CD4-positive, alpha-beta T cell (primary cell): ENCODE results near the gene B3GLCT. TPM values are rescaled to one million over a fixed set of nuclear protein-coding genes. Genes with fewer than 3 reads are reported as not detected.

Experiments used
- ATAC-seq: fragments of 200-7000 bp; cut with Tn5 transposase; one replicate; pipeline ENCODE4 v1.10.0; 2022; ENCODE audit warnings: mild to moderate bottlenecking; ENCODE audit not compliant: poor library complexity
- CTCF ChIA-PET: fragments of 350-600 bp; sonication (Branson Sonifier 250); formaldehyde crosslinking; loops from one replicate; lab custom pipeline; 2021; ENCODE audit warnings: antibody characterized with exemption, inconsistent platforms; lab: Charles Lee
- POLR2A ChIA-PET: fragments of 350-600 bp; sonication (Branson Sonifier 250); formaldehyde crosslinking; loops from one replicate; lab custom pipeline; 2021; ENCODE audit warnings: antibody characterized with exemption, inconsistent platforms; lab: Charles Lee
- DNase-seq, 14 experiments: peaks; one replicate each; pipeline ENCODE4 v3.0.0-alpha.2; 2013 to 2020; ENCODE audit warnings: mixed read lengths in 2 of 14
- H3K27ac ChIP-seq, 2 donors: one replicate each; pipeline versions ENCODE4 v1.5.1 to v1.7.0; 2013; ENCODE audit warnings: low read length in 2 of 2, low read depth in 1 of 2, mild to moderate bottlenecking in 1 of 2
- H3K27me3 ChIP-seq, 2 experiments: 1 replicate in 1 of 2; 2 replicates in 1 of 2; pipeline versions ENCODE4 v1.6.1 to v1.7.0; 2013; ENCODE audit warnings: low read length in 2 of 2, control low read depth in 1 of 2, mild to moderate bottlenecking in 1 of 2, moderate library complexity in 1 of 2; ENCODE audit not compliant: insufficient read depth in 2 of 2, control insufficient read depth in 1 of 2
- H3K36me3 ChIP-seq: one replicate; pipeline ENCODE4 v1.6.1; 2013; ENCODE audit warnings: low read length, control low read depth; ENCODE audit not compliant: insufficient read depth
- H3K4me1 ChIP-seq: one replicate; pipeline ENCODE4 v1.6.1; 2013; ENCODE audit warnings: low read length, control low read depth; ENCODE audit not compliant: insufficient read depth
- H3K4me3 ChIP-seq: one replicate; pipeline ENCODE4 v1.5.1; 2013; ENCODE audit warnings: mild to moderate bottlenecking, low read length, moderate library complexity
- H3K9me3 ChIP-seq, 2 experiments: 1 replicate in 1 of 2; 2 replicates in 1 of 2; pipeline versions ENCODE4 v1.6.1 to v1.7.0; 2013; ENCODE audit warnings: low read length in 2 of 2, mild to moderate bottlenecking in 2 of 2, control low read depth in 1 of 2, moderate library complexity in 1 of 2; ENCODE audit not compliant: control insufficient read depth in 1 of 2, insufficient read depth in 1 of 2
- H3K27ac Mint-ChIP-seq: one replicate; pipeline ENCODE4 v1.8.0; 2020; ENCODE audit warnings: mixed read lengths
- H3K27me3 Mint-ChIP-seq: one replicate; pipeline ENCODE4 v1.8.0; 2021; ENCODE audit warnings: mixed read lengths
- H3K36me3 Mint-ChIP-seq: one replicate; pipeline ENCODE4 v1.8.0; 2021; ENCODE audit warnings: low read depth, mixed read lengths
- H3K4me1 Mint-ChIP-seq: one replicate; pipeline ENCODE4 v1.8.0; 2021; ENCODE audit warnings: low read depth, mixed read lengths
- H3K4me3 Mint-ChIP-seq: one replicate; pipeline ENCODE4 v1.8.0; 2020; ENCODE audit warnings: mild to moderate bottlenecking, mixed read lengths
- H3K9me3 Mint-ChIP-seq: one replicate; pipeline ENCODE4 v1.8.0; 2020; ENCODE audit warnings: mixed read lengths
- intact Hi-C, 2 experiments: fragments of 100-400 bp; cut with DNase I in 1 of 2; cut with micrococcal nuclease in 1 of 2; formaldehyde crosslinking; loops; one replicate each; pipeline versions ENCODE4 v1.15.1 to v1.9.0; 2023 to 2025; cut with DNase I, micrococcal nuclease
- total RNA-seq, 174 experiments: library from RNA in 2 of 174; stranded (reverse) in 2 of 174; gene quantifications; one replicate each; pipeline ENCODE4 v1.2.3 and lab custom pipeline; 2021 to 2026
- TF ChIP-seq, protein P1 (sequence below): fragments of 200-600 bp; IDR thresholded peaks from one replicate; pipeline ENCODE4 v1.8.0; 2022; ENCODE audit warnings: antibody characterized with exemption, mild to moderate bottlenecking

Gene B3GLCT
- total RNA-seq, 2 experiments from 2014 or later, result 3.2 to 3.7 TPM

DNA sequence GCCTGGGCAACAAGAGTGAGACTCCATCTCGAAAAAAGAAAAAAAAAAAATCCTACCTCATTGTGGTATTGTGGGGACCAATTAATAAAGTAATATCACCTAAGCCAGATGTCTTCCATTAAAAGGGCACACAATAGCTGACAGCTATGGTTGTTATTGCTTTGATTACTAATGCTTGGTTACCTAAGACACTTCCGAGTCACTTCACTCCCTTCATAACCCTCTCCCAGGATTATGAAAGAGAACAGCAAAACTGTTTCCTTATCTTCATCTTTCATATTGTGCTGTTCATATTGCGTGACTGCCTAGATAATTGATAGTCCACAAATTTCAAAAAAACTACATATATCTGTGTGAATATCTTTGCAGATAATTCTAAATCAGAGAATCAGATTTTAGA is 27.8 kb upstream of the B3GLCT start:
- TF ChIP-seq, protein P1, sequence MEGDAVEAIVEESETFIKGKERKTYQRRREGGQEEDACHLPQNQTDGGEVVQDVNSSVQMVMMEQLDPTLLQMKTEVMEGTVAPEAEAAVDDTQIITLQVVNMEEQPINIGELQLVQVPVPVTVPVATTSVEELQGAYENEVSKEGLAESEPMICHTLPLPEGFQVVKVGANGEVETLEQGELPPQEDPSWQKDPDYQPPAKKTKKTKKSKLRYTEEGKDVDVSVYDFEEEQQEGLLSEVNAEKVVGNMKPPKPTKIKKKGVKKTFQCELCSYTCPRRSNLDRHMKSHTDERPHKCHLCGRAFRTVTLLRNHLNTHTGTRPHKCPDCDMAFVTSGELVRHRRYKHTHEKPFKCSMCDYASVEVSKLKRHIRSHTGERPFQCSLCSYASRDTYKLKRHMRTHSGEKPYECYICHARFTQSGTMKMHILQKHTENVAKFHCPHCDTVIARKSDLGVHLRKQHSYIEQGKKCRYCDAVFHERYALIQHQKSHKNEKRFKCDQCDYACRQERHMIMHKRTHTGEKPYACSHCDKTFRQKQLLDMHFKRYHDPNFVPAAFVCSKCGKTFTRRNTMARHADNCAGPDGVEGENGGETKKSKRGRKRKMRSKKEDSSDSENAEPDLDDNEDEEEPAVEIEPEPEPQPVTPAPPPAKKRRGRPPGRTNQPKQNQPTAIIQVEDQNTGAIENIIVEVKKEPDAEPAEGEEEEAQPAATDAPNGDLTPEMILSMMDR, result no peak
- Histone ChIP-seq H3K27ac (no peak overlapping the region), H3K4me1 (no peaks in the 10 kb centered on the region), H3K9me3 (no peaks in the 10 kb centered on the region), H3K27me3 (peaks cover 0 to 4% of the 10 kb centered on the region in 2 experiments), H3K4me3 (no peak overlapping the region), H3K36me3 (no peaks in the 10 kb centered on the region)
- no peak for DNase-seq
- Mint-ChIP-seq H3K36me3 (no peaks in the 10 kb centered on the region), H3K4me3 (no peak overlapping the region), H3K27me3 (peaks cover 16% of the 10 kb centered on the region), H3K27ac (no peak overlapping the region), H3K9me3 (no peaks in the 10 kb centered on the region), H3K4me1 (no peaks in the 10 kb centered on the region)
- CTCF ChIA-PET, result no interaction called here
- ATAC-seq, result no peak
- POLR2A ChIA-PET, result no interaction called here
- intact Hi-C loops, result no loop called here

DNA sequence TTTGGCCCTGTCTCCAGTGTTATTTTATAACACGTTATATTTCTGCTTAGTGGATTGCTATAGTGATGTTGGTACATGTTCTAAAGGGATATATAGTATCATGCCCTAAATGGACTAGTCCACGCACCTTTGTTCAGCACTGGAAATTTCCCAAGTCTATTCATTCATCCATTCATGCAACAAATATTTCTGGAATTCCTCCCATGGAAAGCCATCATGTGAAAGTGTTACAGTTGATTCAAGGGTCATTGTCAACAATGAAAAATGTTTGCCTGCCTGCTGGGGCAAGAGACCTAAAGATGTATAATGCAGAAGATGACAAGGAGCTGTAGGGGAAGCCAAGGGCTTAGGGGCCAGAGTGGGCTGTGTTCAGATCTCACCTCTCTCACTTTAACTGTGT is 27.2 kb upstream of the B3GLCT start:
- Histone ChIP-seq H3K36me3 (no peaks in the 10 kb centered on the region), H3K27me3 (peaks cover 0 to 4% of the 10 kb centered on the region in 2 experiments), H3K4me3 (no peak overlapping the region), H3K27ac (no peak overlapping the region), H3K9me3 (no peaks in the 10 kb centered on the region), H3K4me1 (no peaks in the 10 kb centered on the region)
- POLR2A ChIA-PET, result no interaction called here
- no peaks in the 10 kb centered on the region for H3K4me1 Mint-ChIP-seq
- CTCF ChIA-PET, result no interaction called here
- ATAC-seq, result no peak
- TF ChIP-seq, protein P1, result no peak
- H3K4me3 Mint-ChIP-seq, result no peak overlapping the region
- H3K27me3 Mint-ChIP-seq, result peaks cover 16% of the 10 kb centered on the region
- DNase-seq, result no peak
- H3K9me3 Mint-ChIP-seq, result no peaks in the 10 kb centered on the region
- intact Hi-C loops, result no loop called here
- no peaks in the 10 kb centered on the region for H3K36me3 Mint-ChIP-seq
- H3K27ac Mint-ChIP-seq, result no peak overlapping the region

DNA sequence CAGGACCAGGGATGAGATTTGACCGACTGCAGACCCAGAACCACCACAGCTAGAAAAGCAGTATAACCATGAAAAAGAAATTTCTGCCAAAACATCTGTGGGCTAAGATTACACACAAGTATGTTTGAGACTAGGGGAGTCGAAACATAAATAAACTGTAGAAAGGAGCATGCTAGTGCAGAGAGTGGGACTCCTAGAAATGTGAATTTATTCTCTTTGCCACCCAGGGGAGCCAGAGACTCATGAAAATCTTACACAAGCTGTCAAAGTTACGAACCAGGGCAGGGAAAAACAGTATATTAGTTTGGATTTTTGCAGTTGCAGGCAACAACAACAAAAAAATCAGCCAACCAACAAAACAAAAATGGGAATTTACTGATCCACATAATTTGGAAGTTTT is 25.8 kb upstream of the B3GLCT start:
- ChIA-PET POLR2A (no interaction called here), CTCF (no interaction called here)
- H3K27ac Mint-ChIP-seq, result no peak overlapping the region
- no peaks in the 10 kb centered on the region for H3K9me3 ChIP-seq
- H3K4me1 Mint-ChIP-seq, result no peaks in the 10 kb centered on the region
- DNase-seq (no peak), ATAC-seq (no peak)
- intact Hi-C loops, result no loop called here
- no peaks in the 10 kb centered on the region for H3K36me3 Mint-ChIP-seq
- peaks cover 16% of the 10 kb centered on the region for H3K27me3 Mint-ChIP-seq
- TF ChIP-seq, protein P1, result no peak
- no peaks in the 10 kb centered on the region for H3K36me3 ChIP-seq
- no peaks in the 10 kb centered on the region for H3K4me1 ChIP-seq
- H3K27ac ChIP-seq, result no peak overlapping the region
- no peak overlapping the region for H3K4me3 ChIP-seq
- no peak overlapping the region for H3K4me3 Mint-ChIP-seq
- H3K27me3 ChIP-seq, result peaks cover 0 to 4% of the 10 kb centered on the region in 2 experiments
- H3K9me3 Mint-ChIP-seq, result peaks cover 5% of the 10 kb centered on the region
